Astrocyte (in vitro differentiated cells and primary cell): ENCODE results near the gene RGS9. TPM values are rescaled to one million over a fixed set of nuclear protein-coding genes. Genes with fewer than 3 reads are reported as not detected.

Experiments used
- DNase-seq: peaks from one replicate; pipeline ENCODE4 v3.0.0-alpha.2; 2010; ENCODE audit warnings: low read depth
- FAIRE-seq: peaks from 2 replicates; lab custom pipeline; 2011; peaks lifted over from hg19 to GRCh38; lab: Jason Lieb, UNC
- H2AFZ ChIP-seq: 2 replicates; pipeline ENCODE4 v1.6.0; 2012; ENCODE audit warnings: low read depth, low read length, inconsistent platforms
- H3K27ac ChIP-seq: 2 replicates; pipeline ENCODE4 v1.5.1; 2011; ENCODE audit warnings: low read depth, low read length, inconsistent platforms
- H3K27me3 ChIP-seq: 2 replicates; pipeline ENCODE4 v1.6.0; 2011; ENCODE audit warnings: low read length, inconsistent platforms; ENCODE audit not compliant: insufficient read depth
- H3K36me3 ChIP-seq: 2 replicates; pipeline ENCODE4 v1.5.1; 2011; ENCODE audit warnings: low read length, inconsistent platforms; ENCODE audit not compliant: insufficient read depth
- H3K4me1 ChIP-seq: 2 replicates; pipeline ENCODE4 v1.5.1; 2011; ENCODE audit warnings: low read length, inconsistent platforms; ENCODE audit not compliant: insufficient read depth
- H3K4me2 ChIP-seq: 2 replicates; pipeline ENCODE4 v1.6.0; 2012; ENCODE audit warnings: low read length, inconsistent platforms
- H3K4me3 ChIP-seq: 2 replicates; pipeline ENCODE4 v1.5.1; 2011; ENCODE audit warnings: low read depth, mild to moderate bottlenecking, low read length, inconsistent platforms; ENCODE audit not compliant: insufficient read depth
- H3K79me2 ChIP-seq: 2 replicates; pipeline ENCODE4 v1.6.0; 2012; ENCODE audit warnings: mild to moderate bottlenecking, low read length, inconsistent platforms; ENCODE audit not compliant: insufficient read depth
- H3K9ac ChIP-seq: 2 replicates; pipeline ENCODE4 v1.6.0; 2012; ENCODE audit warnings: mild to moderate bottlenecking, low read length, inconsistent platforms
- H3K9me3 ChIP-seq: 2 replicates; pipeline ENCODE4 v1.5.1; 2012; ENCODE audit warnings: low read depth, mild to moderate bottlenecking, low read length, inconsistent platforms; ENCODE audit not compliant: insufficient read depth
- H4K20me1 ChIP-seq: 2 replicates; pipeline ENCODE4 v1.6.0; 2012; ENCODE audit warnings: low read length, inconsistent platforms; ENCODE audit not compliant: insufficient read depth
- H3K27ac Mint-ChIP-seq: one replicate; pipeline ENCODE4 v1.8.0; 2021; ENCODE audit warnings: mild to moderate bottlenecking, mixed read lengths; ENCODE audit not compliant: unreplicated experiment
- H3K27me3 Mint-ChIP-seq: one replicate; pipeline ENCODE4 v1.8.0; 2021; ENCODE audit warnings: low read depth, mixed read lengths; ENCODE audit not compliant: unreplicated experiment
- H3K36me3 Mint-ChIP-seq: one replicate; pipeline ENCODE4 v1.8.0; 2021; ENCODE audit warnings: low read depth, mixed read lengths; ENCODE audit not compliant: unreplicated experiment
- H3K4me1 Mint-ChIP-seq: one replicate; pipeline ENCODE4 v1.8.0; 2021; ENCODE audit warnings: low read depth, mixed read lengths; ENCODE audit not compliant: unreplicated experiment
- H3K4me3 Mint-ChIP-seq: one replicate; pipeline ENCODE4 v1.8.0; 2021; ENCODE audit warnings: mild to moderate bottlenecking, moderate library complexity, mixed read lengths; ENCODE audit not compliant: unreplicated experiment
- H3K9me3 Mint-ChIP-seq: one replicate; pipeline ENCODE4 v1.8.0; 2021; ENCODE audit warnings: mild to moderate bottlenecking, mixed read lengths; ENCODE audit not compliant: unreplicated experiment
- CTCF ChIP-seq: IDR thresholded peaks from 2 replicates; pipeline ENCODE4 v1.5.1; 2011; ENCODE audit warnings: low read depth, mild to moderate bottlenecking, inconsistent platforms, low read length, moderate library complexity; ENCODE audit not compliant: insufficient read depth
- EZH2 ChIP-seq: IDR thresholded peaks from 2 replicates; pipeline ENCODE4 v1.6.1; 2012; ENCODE audit warnings: mild to moderate bottlenecking, low read length, inconsistent platforms; ENCODE audit not compliant: insufficient read depth
- total RNA-seq: library from RNA; stranded (reverse); gene quantifications from 2 replicates; pipeline ENCODE4 v1.2.1, GENCODE V29; 2021

The RGS9 gene
- total RNA-seq, 1 donor from 2014 or later: 9.4 TPM

DNA sequence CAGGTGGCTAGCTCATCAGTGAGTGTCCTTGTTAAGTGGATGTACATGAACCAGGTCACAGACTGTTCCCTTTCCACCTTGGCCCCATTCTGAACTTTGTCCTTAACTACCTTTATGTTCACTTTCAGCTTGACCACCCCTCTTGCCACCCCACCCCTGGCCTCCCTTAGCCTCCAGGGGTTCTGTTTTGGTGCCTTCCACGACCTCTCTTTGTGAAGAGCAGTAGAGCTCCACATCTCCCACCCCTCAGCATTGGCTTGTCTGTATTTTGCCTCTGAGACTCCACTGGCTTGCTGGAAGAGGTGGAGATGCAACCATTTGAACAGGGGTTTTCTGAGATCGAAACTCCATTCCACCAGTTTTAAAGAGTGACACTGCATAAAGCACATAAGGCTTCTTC lies 123.5 kb downstream of the RGS9 start:
- H3K27me3 Mint-ChIP-seq: peaks cover 3% of the 10 kb centered on the region
- H3K36me3 Mint-ChIP-seq: no peaks in the 10 kb centered on the region
- Histone ChIP-seq H3K4me2 (no peak overlapping the region), H3K79me2 (no peaks in the 10 kb centered on the region), H3K9me3 (no peaks in the 10 kb centered on the region), H3K9ac (no peak overlapping the region), H3K27me3 (no peaks in the 10 kb centered on the region), H4K20me1 (no peaks in the 10 kb centered on the region), H2AFZ (no peak overlapping the region), H3K4me3 (no peak overlapping the region), H3K4me1 (peaks cover 6% of the 10 kb centered on the region), H3K27ac (no peak overlapping the region), H3K36me3 (no peaks in the 10 kb centered on the region)
- no peak for TF ChIP-seq EZH2
- TF ChIP-seq CTCF: no peak
- FAIRE-seq (no peak), DNase-seq (no peak)
- H3K9me3 Mint-ChIP-seq: peaks cover 9% of the 10 kb centered on the region
- no peaks in the 10 kb centered on the region for H3K4me1 Mint-ChIP-seq
- H3K4me3 Mint-ChIP-seq: no peak overlapping the region
- no peak overlapping the region for H3K27ac Mint-ChIP-seq

DNA sequence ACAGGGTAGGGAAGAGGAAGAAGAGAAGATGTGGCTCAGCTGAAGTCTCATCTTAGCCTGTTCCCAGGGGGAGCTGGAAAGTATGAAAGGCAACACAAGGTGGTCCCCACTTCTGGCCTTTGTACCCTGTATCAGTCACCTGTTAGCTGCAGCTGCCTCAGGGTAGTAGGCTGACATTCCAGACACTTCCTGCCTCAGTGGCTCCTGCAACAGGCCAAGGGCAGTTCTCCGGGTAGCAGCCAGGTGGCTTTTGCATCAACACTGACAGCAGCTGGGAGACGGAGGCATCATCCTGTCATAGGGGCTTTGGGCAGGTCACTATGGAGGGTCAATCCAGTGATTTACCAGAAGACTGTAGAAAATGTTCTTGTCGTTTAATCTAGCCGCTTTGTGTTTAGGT lies 124.0 kb downstream of the RGS9 start:
- Histone ChIP-seq H3K27ac (no peak overlapping the region), H3K4me1 (peaks cover 6% of the 10 kb centered on the region), H3K9ac (no peak overlapping the region), H4K20me1 (no peaks in the 10 kb centered on the region), H3K36me3 (no peaks in the 10 kb centered on the region), H3K79me2 (no peaks in the 10 kb centered on the region), H2AFZ (no peak overlapping the region), H3K27me3 (no peaks in the 10 kb centered on the region), H3K4me2 (no peak overlapping the region), H3K9me3 (no peaks in the 10 kb centered on the region), H3K4me3 (no peak overlapping the region)
- no peak for TF ChIP-seq EZH2
- no peak for TF ChIP-seq CTCF
- H3K27me3 Mint-ChIP-seq: peaks cover 3% of the 10 kb centered on the region
- no peak overlapping the region for H3K4me3 Mint-ChIP-seq
- FAIRE-seq: no peak
- no peak overlapping the region for H3K27ac Mint-ChIP-seq
- peaks cover 7% of the 10 kb centered on the region for H3K9me3 Mint-ChIP-seq
- no peak for DNase-seq
- no peaks in the 10 kb centered on the region for H3K4me1 Mint-ChIP-seq
- H3K36me3 Mint-ChIP-seq: no peaks in the 10 kb centered on the region

GRCh38 chr17:65261682-65262636 lies 124.8 kb downstream of the RGS9 start:
- Histone ChIP-seq H3K4me2 (peak overlapping the region; percentile 60), H3K4me3 (no peak overlapping the region), H3K4me1 (peaks cover 6% of the 10 kb centered on the region), H3K9ac (no peak overlapping the region), H3K36me3 (no peaks in the 10 kb centered on the region), H3K27me3 (no peaks in the 10 kb centered on the region), H3K27ac (no peak overlapping the region), H4K20me1 (no peaks in the 10 kb centered on the region), H3K79me2 (no peaks in the 10 kb centered on the region), H3K9me3 (no peaks in the 10 kb centered on the region), H2AFZ (no peak overlapping the region)
- Mint-ChIP-seq H3K36me3 (no peaks in the 10 kb centered on the region), H3K27ac (no peak overlapping the region), H3K4me3 (no peak overlapping the region), H3K4me1 (no peaks in the 10 kb centered on the region), H3K27me3 (peaks cover 3% of the 10 kb centered on the region), H3K9me3 (peaks cover 4% of the 10 kb centered on the region)
- peak; percentile 66 for FAIRE-seq
- DNase-seq: peak; percentile 32
- TF ChIP-seq EZH2 (no peak), CTCF (no peak)
